ENCODE measurements around the gene TNIK. TPM values are rescaled to one million over a fixed set of nuclear protein-coding genes. Genes with fewer than 3 reads are reported as not detected.

TNIK gene
- total RNA-seq, 1 donor: 49.8 TPM

DNA sequence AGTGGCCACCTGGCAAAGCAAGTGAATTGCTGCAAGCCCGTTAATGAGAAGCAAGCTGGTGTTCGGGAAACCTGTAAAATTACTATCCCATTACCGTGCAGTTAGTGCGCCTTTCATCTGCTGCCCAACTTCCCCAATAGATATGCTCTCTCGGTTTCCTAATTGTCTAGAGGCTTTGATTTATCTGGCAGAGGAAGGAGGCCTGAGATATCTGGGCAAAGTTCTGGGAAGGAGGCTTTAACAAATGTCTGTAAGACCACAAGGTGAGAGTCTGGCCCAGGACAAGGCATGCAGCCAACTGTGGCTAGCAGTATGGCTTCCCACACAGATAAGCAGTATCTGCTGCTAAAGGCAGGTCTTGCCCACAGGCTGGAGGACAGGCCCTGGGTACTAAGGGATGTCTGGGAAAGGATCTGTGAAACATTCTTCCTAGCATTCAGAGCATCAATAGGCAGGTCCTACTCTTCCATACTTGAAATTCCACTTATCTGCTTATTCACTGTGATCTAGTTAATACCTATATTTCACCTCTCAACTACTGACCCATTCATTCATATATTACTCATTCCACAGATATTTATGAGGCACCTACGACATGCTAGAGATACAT, 303.7 kb downstream of the TNIK start:
- Histone ChIP-seq H3K4me3 (ENCODE audit: low read length) (no peak overlapping the region), H3K4me1 (ENCODE audit: insufficient read depth, low read length) (no peaks in the 10 kb centered on the region), H3K9me3 (ENCODE audit: low read depth, low read length) (no peaks in the 10 kb centered on the region), H3K27me3 (ENCODE audit: insufficient read depth, low read length) (no peaks in the 10 kb centered on the region)

DNA sequence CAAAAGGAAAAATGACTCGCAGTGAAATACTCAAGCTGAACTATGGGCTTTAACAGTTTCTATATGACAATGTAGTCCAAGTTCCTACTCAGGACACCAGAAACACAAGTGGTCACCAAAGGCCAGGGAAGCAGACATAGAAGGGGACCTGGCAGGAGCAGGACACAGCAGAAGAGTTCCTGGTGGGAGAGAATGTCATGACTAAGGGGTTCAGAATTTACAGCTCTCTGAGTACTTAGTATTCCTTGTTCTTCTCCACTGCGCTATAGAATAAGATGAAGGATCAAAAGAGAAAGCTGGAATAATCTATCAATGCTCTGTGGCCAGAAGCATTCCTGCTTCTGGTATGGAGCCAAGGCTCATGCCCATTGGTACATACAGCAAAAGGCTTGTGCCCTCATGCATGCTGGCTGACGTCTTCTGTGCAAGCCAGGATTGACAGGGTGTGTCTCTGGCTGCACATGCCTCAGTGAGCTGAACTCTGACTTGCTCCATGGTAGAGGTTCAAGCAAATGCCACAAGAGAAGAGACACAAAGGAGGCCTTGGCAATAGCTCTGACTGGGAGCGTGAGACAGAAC, 305.0 kb downstream of the TNIK start:
- Histone ChIP-seq H3K4me3 (ENCODE audit: low read length) (no peak overlapping the region), H3K9me3 (ENCODE audit: low read depth, low read length) (no peaks in the 10 kb centered on the region), H3K27me3 (ENCODE audit: insufficient read depth, low read length) (no peaks in the 10 kb centered on the region), H3K4me1 (ENCODE audit: insufficient read depth, low read length) (no peaks in the 10 kb centered on the region)

DNA sequence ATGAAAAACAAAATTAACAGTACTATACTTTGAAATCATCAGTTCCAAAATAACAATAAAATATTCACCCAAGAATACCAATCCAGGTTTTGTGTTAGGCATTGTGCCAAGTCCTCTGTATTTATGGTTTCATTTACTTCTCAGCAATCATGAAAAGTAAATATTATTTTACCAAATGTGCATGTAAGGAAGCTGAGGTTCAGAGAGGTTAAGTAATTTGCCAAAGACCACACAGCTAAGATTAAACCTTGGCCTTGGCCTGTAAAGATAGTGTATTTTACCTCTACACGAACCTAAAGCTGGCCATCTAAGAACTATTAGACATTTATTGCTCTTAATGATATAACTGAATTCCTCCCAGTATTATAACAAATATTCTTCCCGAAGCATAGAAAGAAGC, 309.3 kb downstream of the TNIK start:
- no peaks in the 10 kb centered on the region for H3K4me1 ChIP-seq (ENCODE audit: insufficient read depth, low read length)
- no peaks in the 10 kb centered on the region for H3K27me3 ChIP-seq (ENCODE audit: insufficient read depth, low read length)
- no peak overlapping the region for H3K4me3 ChIP-seq (ENCODE audit: low read length)
- H3K9me3 ChIP-seq (ENCODE audit: low read depth, low read length): no peaks in the 10 kb centered on the region

DNA sequence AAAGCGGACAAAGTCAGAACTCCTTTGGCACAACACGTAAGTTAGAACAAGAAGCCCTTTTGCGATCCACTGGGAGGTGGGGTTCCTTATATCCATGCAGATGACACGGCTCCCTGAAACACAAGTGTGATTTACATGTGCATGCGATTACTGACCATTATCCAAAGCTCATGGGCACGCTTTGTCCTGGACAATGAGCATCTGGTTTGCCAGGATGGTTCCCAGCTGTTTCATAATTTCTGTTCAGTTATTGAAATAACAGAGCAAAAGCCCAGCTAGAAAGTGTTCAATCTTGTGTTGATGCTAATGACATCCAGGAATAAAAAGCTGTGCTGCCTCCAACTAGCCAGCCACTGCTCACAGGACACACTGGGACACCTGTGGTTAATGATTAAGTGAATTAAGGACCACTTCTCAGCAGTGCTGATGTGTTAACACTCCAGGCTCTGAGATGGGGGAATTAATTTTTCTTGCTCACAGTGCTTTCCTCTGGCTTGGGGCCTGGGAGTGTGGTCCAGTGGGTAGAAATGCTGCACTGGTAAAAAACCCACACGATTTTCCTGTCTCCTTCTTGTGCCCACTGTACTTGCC, 310.6 kb downstream of the TNIK start:
- H3K4me3 ChIP-seq (ENCODE audit: low read length): no peak overlapping the region
- no peaks in the 10 kb centered on the region for H3K9me3 ChIP-seq (ENCODE audit: low read depth, low read length)
- no peaks in the 10 kb centered on the region for H3K4me1 ChIP-seq (ENCODE audit: insufficient read depth, low read length)
- H3K27me3 ChIP-seq (ENCODE audit: insufficient read depth, low read length): no peaks in the 10 kb centered on the region

DNA sequence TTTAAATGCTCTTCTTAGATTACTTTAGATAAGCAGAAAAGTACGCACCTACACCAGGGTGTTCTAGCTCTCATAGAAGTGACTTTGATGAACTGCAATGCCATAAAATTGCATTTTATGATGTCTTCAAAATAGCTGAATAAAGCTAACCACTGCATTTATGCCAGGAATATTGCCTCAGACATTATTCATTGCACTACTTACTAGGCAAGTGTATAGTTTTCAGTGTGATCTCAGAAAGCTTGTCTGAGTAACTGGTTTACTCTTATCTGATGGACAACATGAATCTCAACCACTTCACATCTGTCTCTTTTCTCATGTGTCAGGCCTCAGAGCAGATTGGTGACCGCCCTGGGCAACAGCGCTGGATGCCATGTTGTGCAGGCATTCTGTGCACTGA, 314.4 kb downstream of the TNIK start:
- no peaks in the 10 kb centered on the region for H3K27me3 ChIP-seq (ENCODE audit: insufficient read depth, low read length)
- H3K4me1 ChIP-seq (ENCODE audit: insufficient read depth, low read length): no peaks in the 10 kb centered on the region
- H3K9me3 ChIP-seq (ENCODE audit: low read depth, low read length): no peaks in the 10 kb centered on the region
- H3K4me3 ChIP-seq (ENCODE audit: low read length): no peak overlapping the region

DNA sequence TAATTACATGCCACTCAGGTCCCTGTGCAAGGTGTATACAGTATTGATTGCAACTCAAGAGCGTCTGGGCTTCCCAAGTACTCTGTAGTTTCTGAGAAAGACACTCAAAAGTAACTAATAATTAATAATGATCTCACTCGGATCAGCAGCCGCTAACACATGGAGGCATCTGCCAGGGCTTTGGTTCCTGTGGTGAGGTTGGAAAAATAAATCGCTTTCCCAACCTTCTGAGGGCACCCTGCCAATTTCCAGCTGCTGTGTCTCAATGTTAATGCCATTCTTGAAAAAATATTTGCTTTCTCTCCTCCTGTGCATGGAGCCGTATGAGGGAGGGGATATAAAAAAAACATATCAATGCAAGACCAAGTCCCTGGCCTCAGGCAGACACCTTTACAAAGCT, 317.2 kb downstream of the TNIK start:
- Histone ChIP-seq H3K4me1 (ENCODE audit: insufficient read depth, low read length) (no peaks in the 10 kb centered on the region), H3K9me3 (ENCODE audit: low read depth, low read length) (no peaks in the 10 kb centered on the region), H3K4me3 (ENCODE audit: low read length) (no peak overlapping the region), H3K27me3 (ENCODE audit: insufficient read depth, low read length) (no peaks in the 10 kb centered on the region)

DNA sequence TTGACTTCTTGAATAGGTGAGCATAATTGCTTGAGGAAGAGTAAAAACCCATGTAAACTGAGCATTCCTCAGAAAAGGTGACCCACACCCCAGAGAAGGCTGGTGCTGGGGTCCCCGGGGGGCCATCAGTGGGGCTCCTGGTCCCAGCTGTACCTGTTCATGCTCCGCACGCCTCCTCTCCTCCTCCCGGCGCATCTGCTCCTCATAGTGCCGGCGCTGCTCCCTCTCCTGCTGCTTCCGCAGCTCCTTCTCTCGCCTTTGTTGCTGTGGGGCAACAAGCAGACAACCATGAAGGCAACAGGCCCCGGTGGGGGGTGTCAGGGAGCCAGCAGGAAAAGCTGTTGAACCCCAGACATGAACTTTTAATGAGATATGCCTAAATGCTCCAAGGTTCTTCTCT, 320.0 kb downstream of the TNIK start:
- Histone ChIP-seq H3K27me3 (ENCODE audit: insufficient read depth, low read length) (no peaks in the 10 kb centered on the region), H3K4me3 (ENCODE audit: low read length) (no peak overlapping the region), H3K9me3 (ENCODE audit: low read depth, low read length) (no peaks in the 10 kb centered on the region), H3K4me1 (ENCODE audit: insufficient read depth, low read length) (no peaks in the 10 kb centered on the region)

DNA sequence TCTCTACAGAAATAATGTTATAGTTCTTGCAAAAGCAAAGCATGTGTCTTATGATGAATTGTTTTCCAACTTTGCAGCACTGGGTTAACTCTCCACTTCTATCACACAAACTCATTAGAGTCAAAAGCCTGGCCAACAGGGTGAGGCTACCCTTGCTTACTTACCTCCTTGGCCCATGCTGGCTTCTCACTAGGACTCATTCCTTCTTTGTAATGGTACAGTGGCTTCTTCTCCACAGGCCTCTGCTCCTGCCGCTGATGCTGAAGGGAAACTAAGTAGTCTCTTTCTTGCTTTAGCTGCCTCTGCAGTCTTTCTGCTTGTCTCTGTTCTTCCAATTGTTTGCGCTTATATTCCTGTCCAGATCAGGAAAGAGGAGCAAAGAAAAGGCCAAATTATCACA, 322.2 kb downstream of the TNIK start:
- H3K4me1 ChIP-seq (ENCODE audit: insufficient read depth, low read length): peaks cover 3% of the 10 kb centered on the region
- H3K27me3 ChIP-seq (ENCODE audit: insufficient read depth, low read length): no peaks in the 10 kb centered on the region
- H3K9me3 ChIP-seq (ENCODE audit: low read depth, low read length): no peaks in the 10 kb centered on the region
- H3K4me3 ChIP-seq (ENCODE audit: low read length): no peak overlapping the region

DNA sequence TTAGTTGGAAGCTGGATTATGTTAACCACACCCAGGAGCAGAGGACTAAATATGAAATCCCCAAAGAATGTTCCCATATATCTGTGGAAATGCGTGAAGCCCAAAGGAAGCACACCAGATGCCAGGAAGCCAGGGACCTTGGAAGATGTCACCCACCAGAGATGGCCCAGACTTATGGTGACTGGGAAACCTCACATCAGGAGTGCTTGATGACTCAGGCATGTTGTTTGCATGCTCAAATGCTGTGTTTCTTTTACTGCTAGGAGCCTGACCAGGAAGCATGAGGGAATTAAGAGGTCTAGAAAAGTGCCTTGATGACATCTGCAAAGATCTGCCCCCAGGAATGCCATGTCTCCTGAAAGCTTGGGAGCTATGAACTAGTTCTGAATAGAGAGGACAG, 324.7 kb downstream of the TNIK start:
- Histone ChIP-seq H3K9me3 (ENCODE audit: low read depth, low read length) (no peaks in the 10 kb centered on the region), H3K4me1 (ENCODE audit: insufficient read depth, low read length) (peaks cover 3% of the 10 kb centered on the region), H3K4me3 (ENCODE audit: low read length) (no peak overlapping the region), H3K27me3 (ENCODE audit: insufficient read depth, low read length) (no peaks in the 10 kb centered on the region)

DNA sequence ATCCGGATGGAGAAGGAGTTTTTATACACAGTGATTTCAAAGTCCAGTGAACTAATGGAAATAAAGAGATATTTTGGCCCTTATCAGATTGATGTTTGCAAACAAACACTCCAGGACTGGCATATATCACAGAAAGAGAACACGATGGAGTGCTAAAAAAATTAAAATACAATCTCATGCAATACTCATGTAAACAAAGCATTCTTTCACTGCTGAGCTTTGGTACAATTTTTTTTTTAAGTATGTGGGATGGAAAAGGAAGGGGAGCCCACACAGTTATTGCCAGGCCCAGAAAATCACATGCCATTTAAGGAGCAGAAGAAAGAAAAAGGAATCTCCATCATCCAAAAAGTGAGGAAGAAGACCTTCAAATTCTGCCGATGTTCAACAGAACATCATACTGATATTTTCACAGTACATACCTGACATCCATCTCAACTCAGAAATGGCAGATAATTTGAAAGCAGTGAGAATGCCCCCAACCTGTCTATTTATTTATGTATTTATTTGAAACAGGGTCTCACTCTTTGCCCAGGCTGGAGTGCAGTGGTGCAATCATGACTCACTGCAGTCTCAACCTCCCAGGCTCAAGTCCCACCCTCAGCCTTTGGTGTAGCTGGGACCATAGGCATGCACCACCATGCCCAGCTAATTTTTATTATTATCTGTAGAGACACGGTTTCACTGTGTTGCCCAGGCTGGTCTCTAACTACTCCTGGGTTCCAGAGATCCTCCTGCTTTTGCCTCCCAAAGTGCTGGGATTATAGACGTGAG, 326.2 kb downstream of the TNIK start:
- Histone ChIP-seq H3K9me3 (ENCODE audit: low read depth, low read length) (no peaks in the 10 kb centered on the region), H3K4me3 (ENCODE audit: low read length) (no peak overlapping the region), H3K4me1 (ENCODE audit: insufficient read depth, low read length) (peaks cover 3% of the 10 kb centered on the region), H3K27me3 (ENCODE audit: insufficient read depth, low read length) (no peaks in the 10 kb centered on the region)

DNA sequence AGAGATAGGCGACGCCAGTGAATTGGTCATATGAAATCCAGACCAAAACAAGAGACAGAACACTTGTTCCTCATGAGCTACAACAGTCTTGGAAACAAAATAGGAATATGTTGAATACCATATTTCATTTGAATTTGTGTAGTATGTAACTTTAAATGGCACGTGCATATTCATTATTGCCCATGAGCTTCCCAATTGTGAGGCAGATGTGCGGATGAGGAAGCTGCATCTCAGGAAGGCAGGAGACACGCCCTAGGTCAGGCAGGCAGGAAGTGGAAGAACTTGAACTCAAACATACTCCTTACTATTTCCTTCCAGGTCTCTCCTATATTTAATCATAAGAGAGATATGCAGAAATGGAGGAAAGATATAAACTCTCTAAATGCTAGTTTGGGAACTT, 326.9 kb downstream of the TNIK start:
- peaks cover 3% of the 10 kb centered on the region for H3K4me1 ChIP-seq (ENCODE audit: insufficient read depth, low read length)
- H3K27me3 ChIP-seq (ENCODE audit: insufficient read depth, low read length): no peaks in the 10 kb centered on the region
- H3K9me3 ChIP-seq (ENCODE audit: low read depth, low read length): no peaks in the 10 kb centered on the region
- H3K4me3 ChIP-seq (ENCODE audit: low read length): no peak overlapping the region

DNA sequence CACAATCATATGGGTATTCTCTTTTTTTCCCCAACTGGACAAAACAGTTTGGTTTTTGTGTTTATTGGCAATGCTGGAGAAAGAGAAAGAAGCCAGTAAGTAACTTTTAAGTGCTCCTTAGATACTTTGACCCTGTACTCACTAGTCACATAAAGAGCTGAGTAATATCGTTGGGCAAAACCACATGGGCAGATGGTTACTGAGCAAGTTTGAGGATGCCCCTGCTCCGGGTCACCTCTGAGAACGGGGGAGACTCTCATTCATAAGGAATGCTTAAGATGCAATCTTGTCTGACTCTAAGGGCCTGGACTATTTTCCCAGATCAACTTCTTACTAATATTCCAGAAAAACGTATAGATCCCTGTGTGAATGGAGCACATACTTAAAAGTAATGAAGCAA, 327.3 kb downstream of the TNIK start:
- Histone ChIP-seq H3K4me3 (ENCODE audit: low read length) (no peak overlapping the region), H3K4me1 (ENCODE audit: insufficient read depth, low read length) (peaks cover 3% of the 10 kb centered on the region), H3K9me3 (ENCODE audit: low read depth, low read length) (no peaks in the 10 kb centered on the region), H3K27me3 (ENCODE audit: insufficient read depth, low read length) (no peaks in the 10 kb centered on the region)

DNA sequence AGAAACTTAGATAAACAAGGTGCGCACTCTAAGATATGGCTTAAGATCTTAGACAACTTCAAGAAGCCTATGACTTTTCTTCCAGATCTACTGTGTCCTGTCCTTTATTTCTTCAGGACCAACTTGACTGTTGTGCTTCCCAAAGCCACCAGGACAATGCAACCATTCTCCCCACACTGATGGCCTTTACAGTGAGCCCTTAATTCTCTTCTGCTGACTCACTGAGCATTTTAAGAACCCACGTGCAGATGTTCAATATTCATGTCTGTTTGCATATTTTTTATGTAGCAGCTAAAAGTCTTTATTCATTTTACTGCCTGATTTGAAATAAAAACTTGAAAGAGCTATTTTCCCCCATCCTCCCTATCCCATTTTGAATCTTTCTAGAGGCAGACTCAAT, 330.4 kb downstream of the TNIK start:
- no peaks in the 10 kb centered on the region for H3K9me3 ChIP-seq (ENCODE audit: low read depth, low read length)
- no peak overlapping the region for H3K4me3 ChIP-seq (ENCODE audit: low read length)
- peaks cover 3% of the 10 kb centered on the region for H3K4me1 ChIP-seq (ENCODE audit: insufficient read depth, low read length)
- H3K27me3 ChIP-seq (ENCODE audit: insufficient read depth, low read length): no peaks in the 10 kb centered on the region

DNA sequence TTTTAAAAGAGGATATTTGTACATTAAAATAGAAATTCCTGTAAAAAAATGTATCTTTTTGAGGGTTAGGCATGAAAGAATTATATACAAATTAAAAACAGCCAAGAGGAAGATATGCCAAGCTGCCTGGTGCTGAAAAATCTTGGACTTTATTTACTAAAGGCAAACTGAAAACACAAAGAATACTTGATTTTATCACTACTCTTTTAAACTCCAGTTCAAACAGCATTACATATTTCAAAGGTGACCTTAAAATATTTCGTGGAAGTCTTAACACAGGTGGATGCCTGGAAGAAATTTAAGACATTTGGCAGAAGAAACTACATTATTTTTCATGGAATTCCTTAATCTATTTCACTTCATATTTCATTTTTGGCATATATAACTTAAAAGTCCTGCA, 332.6 kb downstream of the TNIK start:
- no peaks in the 10 kb centered on the region for H3K4me1 ChIP-seq (ENCODE audit: insufficient read depth, low read length)
- no peak overlapping the region for H3K4me3 ChIP-seq (ENCODE audit: low read length)
- H3K9me3 ChIP-seq (ENCODE audit: low read depth, low read length): no peaks in the 10 kb centered on the region
- H3K27me3 ChIP-seq (ENCODE audit: insufficient read depth, low read length): no peaks in the 10 kb centered on the region

DNA sequence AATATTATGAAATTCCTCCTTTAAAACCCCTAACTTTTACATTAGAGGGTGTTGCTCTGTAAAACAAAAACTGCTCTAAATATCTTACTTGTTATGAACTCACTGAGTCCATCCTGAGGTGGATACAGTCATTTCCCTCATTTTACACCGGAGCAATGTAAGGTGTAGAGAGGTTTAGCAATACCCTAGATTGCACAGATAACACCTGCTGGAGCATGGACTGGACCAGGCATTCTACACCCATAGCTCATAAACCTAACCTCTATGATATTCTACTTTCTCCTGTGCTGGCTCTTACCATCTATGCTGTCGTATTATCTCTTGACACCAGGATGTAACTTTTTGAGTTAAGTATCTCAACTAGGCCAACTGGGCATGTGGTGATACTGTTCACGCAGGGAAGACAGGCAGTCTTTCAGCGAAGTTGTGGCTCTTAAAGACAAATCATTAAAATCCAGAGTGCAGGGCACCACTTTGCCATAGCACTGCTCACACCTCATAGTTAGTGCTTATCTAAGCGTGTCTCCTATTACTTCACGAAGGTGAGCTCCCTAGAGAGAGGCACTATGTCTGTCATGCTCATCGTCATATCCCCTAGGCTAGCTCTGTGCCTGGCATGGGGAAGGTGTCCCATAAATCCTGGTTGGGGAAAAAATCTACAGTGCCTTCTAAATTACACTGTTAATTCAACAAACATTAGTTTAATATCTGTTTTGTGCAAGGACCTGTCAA, 333.6 kb downstream of the TNIK start:
- Histone ChIP-seq H3K27me3 (ENCODE audit: insufficient read depth, low read length) (no peaks in the 10 kb centered on the region), H3K4me3 (ENCODE audit: low read length) (no peak overlapping the region), H3K4me1 (ENCODE audit: insufficient read depth, low read length) (no peaks in the 10 kb centered on the region), H3K9me3 (ENCODE audit: low read depth, low read length) (no peaks in the 10 kb centered on the region)

Data from mononuclear cell (primary cell).